PFSK-1 (cell line): ENCODE results near the gene IFT81.
A peak's percentile ranks its signal among the peaks of the same experiment; 100 is the strongest.

Source experiments
- FOXP2 ChIP-seq: optimal IDR thresholded peaks from 2 replicates; pipeline ENCODE3; 2011; ENCODE audit warnings: borderline replicate concordance, control low read depth, inconsistent platforms; ENCODE audit not compliant: insufficient read depth; ENCODE audit errors: extremely low read length, extremely low read depth
- POLR2AphosphoS5 ChIP-seq: IDR thresholded peaks from 2 replicates; pipeline ENCODE4 v1.6.1; 2012; ENCODE audit warnings: low read depth, mild to moderate bottlenecking, control low read depth, low read length, moderate library complexity
- REST ChIP-seq, 2 experiments: IDR thresholded peaks; 2 replicates each; pipeline versions ENCODE4 v1.6.1 to v1.8.0; 2011 to 2012; ENCODE audit warnings: low read depth in 2 of 2, low read length in 2 of 2, control low read depth in 1 of 2, inconsistent platforms in 1 of 2, mild to moderate bottlenecking in 1 of 2, moderate library complexity in 1 of 2; ENCODE audit not compliant: insufficient read depth in 1 of 2
- SIN3A ChIP-seq: IDR thresholded peaks from 2 replicates; pipeline ENCODE4 v1.6.1; 2012; ENCODE audit warnings: mild to moderate bottlenecking, low read length, moderate library complexity, borderline replicate concordance; ENCODE audit not compliant: insufficient read depth
- TAF1 ChIP-seq: IDR thresholded peaks from 2 replicates; pipeline ENCODE4 v1.6.1; 2012; ENCODE audit warnings: low read length, control low read depth, borderline replicate concordance; ENCODE audit not compliant: insufficient read depth

IFT81 gene

DNA sequence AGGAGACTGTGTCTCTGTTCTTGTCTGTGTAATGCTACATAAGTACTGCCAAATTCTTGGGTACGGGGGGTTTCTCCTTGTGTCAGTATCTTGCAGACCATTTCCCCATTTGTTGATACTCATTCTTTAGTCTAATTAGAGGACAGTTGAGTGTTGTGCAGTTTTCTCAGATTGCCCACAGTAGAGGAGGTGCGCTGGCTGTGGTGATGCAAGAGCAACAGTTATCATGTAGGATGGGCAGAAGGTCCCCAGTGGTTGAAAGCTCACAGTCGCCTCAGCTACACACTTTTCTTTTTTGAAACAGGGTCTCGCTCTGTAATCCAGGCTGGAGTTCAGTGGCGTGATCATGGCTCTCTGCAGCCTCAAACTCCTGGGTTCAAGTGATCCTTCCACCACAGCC is 119.1 kb downstream of the IFT81 start:
- TF ChIP-seq REST (IDR thresholded peaks at IDR 0.05; ENCODE audit: insufficient read depth in 1 of 2, low read depth in 2 of 2, low read length in 2 of 2), result no peak
- TF ChIP-seq SIN3A, result no peak
- TF ChIP-seq FOXP2, result no peak
- no peak for TF ChIP-seq TAF1
- no peak for TF ChIP-seq POLR2AphosphoS5

GRCh38 chr12:110244372-110244771 is 120.2 kb downstream of the IFT81 start:
- TF ChIP-seq FOXP2 (no peak), SIN3A (no peak), REST (IDR thresholded peaks at IDR 0.05; ENCODE audit: insufficient read depth in 1 of 2, low read depth in 2 of 2, low read length in 2 of 2) (no peak), POLR2AphosphoS5 (no peak), TAF1 (no peak)

GRCh38 chr12:110244829-110245228 is 120.7 kb downstream of the IFT81 start:
- TF ChIP-seq FOXP2, result no peak

- TF ChIP-seq POLR2AphosphoS5 (no peak), REST (IDR thresholded peaks at IDR 0.05; ENCODE audit: insufficient read depth in 1 of 2, low read depth in 2 of 2, low read length in 2 of 2) (peak; percentile 39 to 82; a peak in 3 of 4 replicates)
Observed at GRCh38 chr12:110245369-110245772, 121.2 kb downstream of the IFT81 start.

DNA sequence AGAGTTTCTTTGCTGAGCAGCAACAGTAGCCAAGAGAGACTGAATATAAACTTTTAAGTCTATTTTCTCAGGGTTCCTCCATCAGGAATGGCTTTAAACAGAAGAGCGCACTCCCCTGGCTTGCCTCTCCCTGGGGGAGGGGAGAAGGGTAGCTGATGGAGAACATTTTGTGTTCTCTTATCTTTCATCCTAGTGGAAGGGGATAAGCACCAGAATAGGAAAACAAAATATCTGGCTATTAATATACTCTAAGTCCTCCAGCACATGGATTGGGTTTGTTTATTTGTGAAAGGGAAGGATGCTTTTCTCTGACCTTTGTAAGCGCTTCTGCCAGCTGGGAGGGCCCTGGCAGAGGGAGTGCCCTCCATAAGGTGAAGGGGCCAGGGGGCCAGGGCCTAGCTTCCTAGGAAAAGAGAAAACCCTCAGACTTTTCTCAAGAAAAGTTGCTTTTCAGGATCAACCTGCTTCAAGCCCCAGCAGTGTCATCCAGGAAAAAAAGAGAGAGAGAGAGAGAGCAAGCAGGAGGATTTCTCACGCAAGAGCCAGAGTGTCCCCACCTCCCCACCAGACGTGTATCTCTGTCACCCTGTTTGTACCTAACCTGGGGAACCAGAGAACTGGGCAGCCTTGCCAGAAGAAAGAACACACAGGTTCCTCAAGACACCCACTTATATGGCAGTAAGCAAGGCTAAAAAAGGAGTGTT is 122.6 kb downstream of the IFT81 start:
- TF ChIP-seq POLR2AphosphoS5 (no peak), TAF1 (no peak), SIN3A (no peak), FOXP2 (no peak), REST (IDR thresholded peaks at IDR 0.05; ENCODE audit: insufficient read depth in 1 of 2, low read depth in 2 of 2, low read length in 2 of 2) (no peak)
